Thoracic aorta (tissue), 2 donors: ENCODE results near the gene FSD1. TPM values are rescaled to one million over a fixed set of nuclear protein-coding genes. Genes with fewer than 3 reads are reported as not detected.

Source experiments
- ATAC-seq: fragments of 150-250 bp; one replicate; pipeline ENCODE4 v1.8.0; 2017; ENCODE audit warnings: low read depth; ENCODE audit not compliant: insufficient number of reproducible peaks, low FRiP score
- DNase-seq: peaks from one replicate; pipeline ENCODE4 v3.0.0-alpha.2; 2020; ENCODE audit warnings: low spot score
- H3K27ac ChIP-seq, 2 donors: fragments of 200-600 bp; sonication (generic); 1 replicate in 1 of 2; 2 replicates in 1 of 2; pipeline ENCODE4 v1.5.1; 2016; ENCODE audit warnings: mild to moderate bottlenecking in 2 of 2, moderate library complexity in 2 of 2
- H3K27me3 ChIP-seq: fragments of 200-600 bp; sonication (generic); replicated peaks from 2 replicates; pipeline ENCODE4 v1.6.0; 2016; ENCODE audit warnings: mild to moderate bottlenecking; ENCODE audit not compliant: insufficient read depth
- H3K36me3 ChIP-seq: fragments of 200-600 bp; sonication (generic); one replicate; pipeline ENCODE4 v1.5.1; 2016
- H3K4me1 ChIP-seq, 2 donors: fragments of 200-600 bp; sonication (generic); 1 replicate in 1 of 2; 2 replicates in 1 of 2; pipeline versions ENCODE4 v1.5.1 to v1.6.0; 2016; ENCODE audit warnings: low read depth in 2 of 2, mild to moderate bottlenecking in 1 of 2; ENCODE audit not compliant: control insufficient read depth in 1 of 2
- H3K4me3 ChIP-seq: fragments of 200-600 bp; sonication (generic); 2 replicates; pipeline ENCODE4 v1.5.1; 2016; ENCODE audit warnings: mild to moderate bottlenecking
- H3K9me3 ChIP-seq: fragments of 200-600 bp; sonication (generic); 2 replicates; pipeline ENCODE4 v1.5.1; 2016
- total RNA-seq, 2 donors: library from RNA; depleted of rRNA; stranded (reverse); fragments of >200 nt; gene quantifications; one replicate each; pipeline versions ENCODE4 v1.1.0 to v1.2.3, GENCODE V29; 2016
- TF ChIP-seq, protein P1 (sequence below): fragments of 200-600 bp; sonication (generic); IDR thresholded peaks from one replicate; pipeline ENCODE4 v1.5.1; 2019; ENCODE audit warnings: antibody characterized with exemption

The FSD1 gene
- total RNA-seq, result not detected

- H3K4me1 ChIP-seq, result no peaks in the 10 kb centered on the region
- H3K4me3 ChIP-seq, result peak within 1 kb of the TSS; percentile 50
- DNase-seq (no peak), ATAC-seq (no peak)
- TF ChIP-seq, protein P1, sequence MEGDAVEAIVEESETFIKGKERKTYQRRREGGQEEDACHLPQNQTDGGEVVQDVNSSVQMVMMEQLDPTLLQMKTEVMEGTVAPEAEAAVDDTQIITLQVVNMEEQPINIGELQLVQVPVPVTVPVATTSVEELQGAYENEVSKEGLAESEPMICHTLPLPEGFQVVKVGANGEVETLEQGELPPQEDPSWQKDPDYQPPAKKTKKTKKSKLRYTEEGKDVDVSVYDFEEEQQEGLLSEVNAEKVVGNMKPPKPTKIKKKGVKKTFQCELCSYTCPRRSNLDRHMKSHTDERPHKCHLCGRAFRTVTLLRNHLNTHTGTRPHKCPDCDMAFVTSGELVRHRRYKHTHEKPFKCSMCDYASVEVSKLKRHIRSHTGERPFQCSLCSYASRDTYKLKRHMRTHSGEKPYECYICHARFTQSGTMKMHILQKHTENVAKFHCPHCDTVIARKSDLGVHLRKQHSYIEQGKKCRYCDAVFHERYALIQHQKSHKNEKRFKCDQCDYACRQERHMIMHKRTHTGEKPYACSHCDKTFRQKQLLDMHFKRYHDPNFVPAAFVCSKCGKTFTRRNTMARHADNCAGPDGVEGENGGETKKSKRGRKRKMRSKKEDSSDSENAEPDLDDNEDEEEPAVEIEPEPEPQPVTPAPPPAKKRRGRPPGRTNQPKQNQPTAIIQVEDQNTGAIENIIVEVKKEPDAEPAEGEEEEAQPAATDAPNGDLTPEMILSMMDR, result no peak
- no peaks in the 10 kb centered on the region for H3K9me3 ChIP-seq
- no peak within 1 kb of the TSS for H3K27ac ChIP-seq
- no peaks in the 10 kb centered on the region for H3K36me3 ChIP-seq
- H3K27me3 ChIP-seq, result peaks cover 4% of the 10 kb centered on the region
Measured at GRCh38 chr19:4304538-4305256, at the start of gene FSD1. Gene FSD1, plus strand, starts transcription at chr19:4304598. Its CDS starts 149 bp downstream, at chr19:4304747.

GRCh38 chr19:4256563-4256962 is 47.8 kb upstream of the FSD1 start:
- no peak for ATAC-seq
- Histone ChIP-seq H3K36me3 (peaks cover 69% of the 10 kb centered on the region), H3K4me3 (no peak overlapping the region), H3K9me3 (no peaks in the 10 kb centered on the region), H3K4me1 (no peaks in the 10 kb centered on the region), H3K27me3 (no peaks in the 10 kb centered on the region), H3K27ac (no peak overlapping the region)
- TF ChIP-seq, protein P1, result no peak
- no peak for DNase-seq

DNA sequence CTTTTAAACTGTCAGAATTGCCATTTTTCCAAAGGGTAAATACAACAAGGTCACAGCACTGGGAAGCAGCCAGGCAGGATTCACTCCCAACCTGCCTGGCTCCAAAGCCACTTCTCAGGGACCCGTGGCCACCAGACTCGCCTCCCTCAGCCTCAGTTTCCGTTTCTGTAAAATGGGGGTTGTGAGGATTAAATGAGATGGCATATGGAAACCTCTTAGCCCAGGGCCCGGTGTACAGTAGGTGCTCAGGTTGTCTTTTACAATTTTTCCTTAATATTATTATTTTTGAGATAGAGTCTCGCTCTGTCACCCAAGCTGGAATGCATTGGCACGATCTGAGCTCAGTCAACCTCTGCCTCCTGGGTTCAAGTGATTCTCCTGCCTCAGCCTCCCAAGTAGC is 47.4 kb upstream of the FSD1 start:
- H3K9me3 ChIP-seq, result no peaks in the 10 kb centered on the region
- DNase-seq, result no peak
- peaks cover 73% of the 10 kb centered on the region for H3K36me3 ChIP-seq
- H3K27me3 ChIP-seq, result no peaks in the 10 kb centered on the region
- no peak overlapping the region for H3K4me3 ChIP-seq
- ATAC-seq, result no peak
- H3K4me1 ChIP-seq, result no peaks in the 10 kb centered on the region
- TF ChIP-seq, protein P1, result no peak
- H3K27ac ChIP-seq, result no peak overlapping the region

GRCh38 chr19:4258181-4258580 is 46.2 kb upstream of the FSD1 start:
- TF ChIP-seq, protein P1, result no peak
- H3K4me1 ChIP-seq, result no peaks in the 10 kb centered on the region
- H3K4me3 ChIP-seq, result no peak overlapping the region
- DNase-seq, result no peak
- no peaks in the 10 kb centered on the region for H3K27me3 ChIP-seq
- H3K9me3 ChIP-seq, result no peaks in the 10 kb centered on the region
- no peak for ATAC-seq
- no peak overlapping the region for H3K27ac ChIP-seq
- peaks cover 82% of the 10 kb centered on the region for H3K36me3 ChIP-seq

GRCh38 chr19:4260613-4261191 is 43.7 kb upstream of the FSD1 start:
- peaks cover 73% of the 10 kb centered on the region for H3K36me3 ChIP-seq
- no peak for ATAC-seq

More at GRCh38 chr19:4260613-4261191, 43.7 kb upstream of the FSD1 start:
- no peak for DNase-seq
- H3K27me3 ChIP-seq, result no peaks in the 10 kb centered on the region
- no peak overlapping the region for H3K4me3 ChIP-seq
- H3K4me1 ChIP-seq, result no peaks in the 10 kb centered on the region
- H3K27ac ChIP-seq, result no peak overlapping the region
- no peaks in the 10 kb centered on the region for H3K9me3 ChIP-seq
- TF ChIP-seq, protein P1, result no peak
